Body of pancreas (tissue), 4 donors: Measurements from ENCODE around the gene AVEN.

ENCODE experiments used
- CTCF ChIP-seq, 7 experiments: fragments of 450-650 bp in 4 of 7; fragments of 200-600 bp in 3 of 7; sonication (generic) in 3 of 7; IDR thresholded peaks; one replicate each; pipeline ENCODE4 v1.5.1; 2016 to 2019; ENCODE audit warnings: antibody characterized with exemption in 7 of 7
- POLR2A ChIP-seq, 3 donors: fragments of 450-650 bp; IDR thresholded peaks; one replicate each; pipeline ENCODE4 v1.6.1; 2016; ENCODE audit warnings: antibody characterized with exemption in 3 of 3, mild to moderate bottlenecking in 2 of 3

GRCh38 chr15:33926260-33926659, 112.7 kb downstream of the AVEN start:
- no peak for TF ChIP-seq CTCF (IDR thresholded peaks at IDR 0.05)
- TF ChIP-seq POLR2A (IDR thresholded peaks at IDR 0.05), result no peak
